Activated CD8-positive, alpha-beta memory T cell treated with anti-CD3 and anti-CD28 coated beads, Interleukin-2, amount 50 U/mL, for 4 hours (primary cell): ENCODE measurements around the gene NANS.
A peak's percentile ranks its signal among the peaks of the same experiment; 100 is the strongest.
"Not testable (repeated sequence)": the region's sequence is repeated elsewhere in the genome, so short reads cannot be mapped to it uniquely, and the experiment has no call there.

Experiments
- DNase-seq: peaks from one replicate; pipeline ENCODE4 v3.0.0-alpha.2; 2020

Gene NANS

DNA sequence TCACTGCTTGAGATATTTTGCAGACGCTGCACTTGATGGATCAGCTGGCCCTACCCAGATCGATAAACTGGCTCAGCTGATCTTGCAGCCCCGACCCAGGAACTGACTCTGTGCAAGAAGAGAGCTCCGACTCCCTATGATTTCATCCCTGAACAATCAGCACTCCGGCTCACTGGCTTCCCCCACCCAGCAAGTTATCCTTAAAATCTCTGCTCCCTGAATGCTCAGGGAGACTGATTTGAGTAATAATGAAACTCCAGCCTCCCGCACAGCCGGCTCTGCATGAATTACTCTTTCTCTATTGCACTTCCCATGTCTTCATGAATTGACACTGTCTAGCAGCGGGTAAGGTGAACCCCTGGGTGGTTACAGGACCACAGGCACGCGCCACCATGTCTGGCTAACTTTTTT lies 16.9 kb upstream of the NANS start:
- no peak for DNase-seq

DNA sequence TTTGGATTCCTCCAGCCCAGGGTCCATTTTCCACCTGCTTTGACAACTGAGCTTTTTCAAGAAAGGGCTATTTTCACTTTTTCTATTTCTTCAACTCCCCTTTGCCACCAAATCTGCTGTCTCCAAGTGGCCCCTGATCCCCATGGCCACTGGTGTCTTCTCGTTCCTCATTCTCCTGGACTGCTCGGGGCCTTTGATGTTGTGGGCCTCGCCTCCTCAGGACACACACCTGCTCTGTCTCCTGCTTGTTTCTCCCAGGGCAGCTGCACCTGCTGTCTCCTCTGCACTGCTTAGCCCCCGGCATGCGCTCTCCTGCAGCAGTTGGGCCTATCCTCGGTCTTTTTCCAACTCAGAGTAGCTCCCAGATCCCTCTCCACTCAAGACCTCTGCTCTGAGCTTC lies 16.3 kb upstream of the NANS start:
- no peak for DNase-seq

DNA sequence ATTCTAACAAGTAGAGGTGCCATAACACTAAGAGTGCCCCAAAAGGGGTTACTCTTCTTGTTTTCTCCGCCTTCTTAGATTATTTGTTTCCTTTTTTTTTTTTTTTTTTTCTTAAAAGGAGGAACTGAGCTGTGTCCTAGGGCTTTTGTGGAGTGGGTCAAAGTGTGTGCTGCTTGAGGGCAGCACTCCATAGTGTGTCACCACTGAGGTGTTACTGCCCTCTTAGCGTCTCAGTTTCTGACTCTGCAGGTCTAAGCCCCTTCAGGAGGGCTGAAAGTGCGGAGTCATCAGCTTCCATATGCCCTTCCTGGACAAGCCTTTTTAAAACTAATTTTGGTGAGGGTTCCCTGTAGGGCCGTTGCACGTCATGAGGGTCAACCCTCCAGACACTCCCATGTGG lies 12.6 kb upstream of the NANS start:
- no peak for DNase-seq

DNA sequence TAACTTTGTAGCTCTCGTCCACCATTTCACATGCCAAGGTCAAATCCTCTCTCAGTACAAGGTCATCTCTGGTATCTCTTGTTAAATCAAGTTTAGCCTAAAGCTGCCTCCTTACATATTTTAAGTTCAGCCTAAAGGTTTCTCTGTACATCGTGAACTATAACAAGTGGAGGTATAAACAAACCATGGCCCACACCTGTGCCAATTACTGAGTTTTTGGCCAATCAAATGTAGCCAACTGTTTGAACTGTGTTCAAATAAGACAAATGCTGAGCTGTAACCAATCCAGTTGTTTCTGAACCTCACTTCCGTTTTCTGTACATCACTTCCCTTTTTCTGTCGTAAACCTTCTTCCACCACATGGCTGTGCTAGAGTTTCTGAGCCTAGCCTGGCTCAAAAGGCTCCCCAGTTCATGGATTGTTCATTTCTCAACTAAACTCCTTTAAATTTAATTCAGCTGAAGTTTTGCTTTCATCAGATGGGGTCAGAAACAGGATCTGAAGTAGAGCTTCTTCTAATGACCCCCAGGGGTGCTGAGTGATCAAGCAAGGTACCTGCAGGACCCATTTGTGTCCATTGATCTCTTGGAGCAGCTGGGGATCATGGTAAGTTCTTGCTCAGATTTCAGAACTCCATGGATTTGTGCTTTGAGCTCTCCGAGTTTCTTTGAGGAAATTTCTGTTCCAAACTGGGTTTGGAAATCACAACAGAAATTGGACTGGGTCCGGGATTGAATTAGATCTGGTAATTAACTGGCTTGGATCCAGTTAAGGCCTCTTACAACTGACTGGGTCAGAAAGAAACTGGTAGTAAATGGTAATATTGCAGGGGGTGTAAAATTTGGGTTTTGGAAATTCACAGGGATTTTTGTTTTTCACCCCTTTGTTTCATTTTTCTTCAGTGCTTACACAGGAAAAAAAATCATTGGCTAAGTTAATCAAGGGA lies 11.0 kb upstream of the NANS start:
- DNase-seq, result no peak

DNA sequence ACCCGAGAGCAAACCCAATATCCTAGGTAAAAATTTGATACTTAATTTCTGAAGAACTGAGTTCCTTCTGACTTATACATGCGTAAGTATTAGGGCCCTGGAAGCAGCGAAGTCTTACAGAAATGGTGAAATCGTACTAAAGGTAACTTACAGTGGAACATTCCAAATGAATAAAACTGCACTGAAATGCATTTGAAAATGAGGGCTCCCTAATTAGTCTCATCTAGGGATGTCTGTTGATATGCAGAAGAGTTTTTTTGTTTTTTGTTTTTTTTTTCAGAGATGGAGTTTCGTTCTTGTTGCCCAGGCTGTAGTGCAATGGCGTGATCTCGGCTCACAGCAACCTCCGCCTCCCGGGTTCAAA lies 10.4 kb upstream of the NANS start:
- DNase-seq, result no peak

DNA sequence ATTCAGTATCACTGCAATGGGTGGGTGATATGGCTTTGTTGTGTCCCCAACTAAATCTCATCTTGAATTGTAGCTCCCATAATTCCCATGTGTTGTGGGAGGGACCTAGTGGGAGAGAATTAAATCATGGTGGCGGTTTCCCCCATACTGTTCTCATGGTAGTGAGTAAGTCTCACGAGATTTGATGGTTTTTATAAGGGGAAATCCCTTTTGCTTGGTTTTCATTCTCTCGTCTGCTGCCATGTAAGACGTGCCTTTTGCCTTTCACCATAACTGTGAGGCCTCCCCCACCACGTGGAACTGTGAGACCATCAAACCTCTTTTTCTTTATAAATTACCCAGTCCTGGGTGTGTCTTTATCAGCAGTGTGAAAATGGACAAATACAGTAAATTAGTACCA lies 9.5 kb upstream of the NANS start:
- no peak for DNase-seq

DNA sequence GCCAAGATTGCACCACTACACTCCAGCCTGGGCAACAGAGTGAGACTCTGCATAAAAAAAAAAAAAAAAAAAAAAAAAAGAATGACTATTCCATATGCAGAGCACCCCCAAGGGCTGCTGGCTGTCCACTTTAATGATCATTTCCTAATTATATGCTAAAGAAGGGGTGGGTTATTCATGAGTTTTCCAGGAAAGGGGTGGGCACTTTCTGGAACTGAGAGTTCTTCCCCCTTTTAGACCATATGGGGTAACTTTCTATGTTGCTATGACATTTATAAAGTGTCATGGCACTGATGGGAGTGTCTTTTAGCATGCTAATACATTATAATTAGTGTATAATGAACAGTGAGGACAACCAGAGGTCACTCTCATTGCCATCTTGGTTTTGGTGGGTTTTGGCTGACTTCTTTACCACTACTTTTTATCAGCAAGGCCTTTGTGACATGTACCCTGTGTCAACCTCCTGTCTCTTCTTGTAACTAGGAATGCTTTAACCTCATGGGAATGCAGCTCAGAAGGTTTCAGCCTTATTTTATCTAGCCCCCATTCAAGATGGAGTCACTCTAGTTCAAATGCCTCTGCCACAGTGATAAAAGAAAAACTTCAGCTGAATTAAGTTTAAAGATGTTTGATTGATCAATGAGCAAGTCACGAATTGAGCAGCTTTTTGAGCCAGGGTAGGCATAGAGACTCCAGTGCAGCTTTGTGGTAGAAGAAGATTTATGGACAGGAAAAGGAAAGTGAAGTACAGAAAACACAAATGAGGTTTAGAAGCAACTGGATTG lies 7.1 kb upstream of the NANS start:
- no peak for DNase-seq

DNA sequence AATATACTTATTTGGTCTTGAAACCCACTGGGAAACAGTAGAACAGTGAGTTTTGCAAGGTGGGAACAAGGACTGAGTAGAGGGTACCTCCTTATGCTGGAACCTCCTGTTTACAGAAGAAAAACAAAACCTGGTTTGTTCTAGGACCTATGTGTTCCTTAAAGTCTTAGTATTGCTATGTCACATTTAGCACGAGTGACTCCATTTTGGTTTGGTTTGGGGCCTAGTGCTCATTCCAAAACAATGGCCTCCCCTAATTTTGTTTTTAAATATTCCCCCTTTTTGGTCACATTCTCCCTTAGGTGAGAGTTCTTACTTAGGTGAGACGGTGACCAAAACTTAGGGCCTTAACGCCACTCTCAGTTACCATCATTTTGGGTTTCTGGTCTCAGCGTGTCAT lies 6.2 kb upstream of the NANS start:
- no peak for DNase-seq

DNA sequence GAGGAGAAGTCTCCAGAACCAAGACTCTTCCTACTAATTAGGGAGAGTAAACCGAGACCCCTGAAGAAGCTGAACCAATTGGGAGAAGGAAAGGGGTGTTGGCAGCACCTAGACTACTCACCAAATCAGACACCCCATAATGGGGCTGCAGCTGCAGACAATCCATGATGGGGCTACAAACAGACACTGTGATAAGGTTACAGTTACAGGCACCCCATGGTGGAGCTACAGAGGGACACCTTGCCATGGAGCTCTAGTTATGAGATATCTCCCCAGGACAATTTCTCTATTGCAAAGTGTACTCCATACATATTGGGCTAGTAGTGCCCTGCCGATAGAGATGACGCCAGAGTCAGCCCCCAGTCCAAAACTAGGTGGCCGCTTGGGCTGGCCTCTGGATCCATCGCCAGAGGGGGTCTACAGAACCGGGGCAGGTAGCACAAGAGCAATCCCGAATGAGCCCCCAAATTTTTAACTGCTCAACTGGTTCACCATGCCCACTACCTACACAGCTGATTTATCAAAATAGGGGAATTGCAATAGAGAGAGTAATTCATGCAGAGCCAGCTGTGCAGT lies 2.1 kb upstream of the NANS start:
- no peak for DNase-seq

DNA sequence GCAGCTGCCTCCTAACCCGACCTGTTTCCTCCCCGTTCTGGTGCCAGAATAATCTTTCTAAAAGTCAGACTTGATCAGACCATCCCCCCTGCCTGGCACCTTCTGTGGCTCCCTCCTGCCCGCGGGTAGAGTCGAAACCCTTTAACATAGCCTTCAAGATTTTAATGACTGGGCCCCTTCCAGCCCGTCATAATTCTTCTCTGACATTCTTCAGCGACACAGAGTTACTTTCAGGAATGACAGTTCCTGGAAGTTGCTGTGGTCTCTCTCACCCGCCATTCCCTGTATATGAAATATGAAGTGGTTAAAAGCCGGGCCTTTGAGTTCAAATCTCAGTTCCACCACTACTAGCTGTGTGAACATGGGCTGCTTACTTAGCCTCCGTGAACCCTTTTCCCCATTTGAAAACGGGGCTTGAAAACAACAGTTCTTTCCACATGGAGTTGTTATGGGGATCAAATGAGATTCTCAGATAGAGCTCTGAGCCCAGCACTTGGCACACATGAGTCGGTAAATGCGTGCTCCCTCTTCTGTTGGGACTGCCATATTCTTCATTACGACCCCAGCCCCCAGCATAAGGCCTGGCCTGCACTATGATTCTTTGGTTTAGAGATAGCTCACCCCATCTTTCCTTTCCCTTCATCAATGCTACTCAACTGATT lies 737 bp downstream of the NANS start:
- DNase-seq, result no peak

DNA sequence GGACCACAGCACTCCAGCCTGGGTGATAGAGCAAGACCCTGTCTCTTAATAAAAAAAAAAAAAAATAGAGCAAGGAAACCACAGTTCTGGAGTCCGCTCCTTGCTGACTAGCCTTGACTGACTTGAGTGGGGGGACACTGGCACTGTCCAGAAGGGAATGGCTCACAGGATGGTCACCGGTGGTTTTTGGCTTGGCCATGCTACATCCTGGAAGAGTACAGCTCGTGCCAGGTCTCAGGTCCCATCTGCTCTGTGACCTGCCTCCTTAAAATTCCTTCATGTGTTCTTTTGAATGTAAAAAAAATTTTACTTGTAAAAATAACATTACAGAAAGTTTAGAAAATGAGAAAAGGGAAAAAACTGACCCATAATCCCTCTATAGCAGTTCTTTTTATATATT lies 5.6 kb downstream of the NANS start:
- DNase-seq, result no peak

DNA sequence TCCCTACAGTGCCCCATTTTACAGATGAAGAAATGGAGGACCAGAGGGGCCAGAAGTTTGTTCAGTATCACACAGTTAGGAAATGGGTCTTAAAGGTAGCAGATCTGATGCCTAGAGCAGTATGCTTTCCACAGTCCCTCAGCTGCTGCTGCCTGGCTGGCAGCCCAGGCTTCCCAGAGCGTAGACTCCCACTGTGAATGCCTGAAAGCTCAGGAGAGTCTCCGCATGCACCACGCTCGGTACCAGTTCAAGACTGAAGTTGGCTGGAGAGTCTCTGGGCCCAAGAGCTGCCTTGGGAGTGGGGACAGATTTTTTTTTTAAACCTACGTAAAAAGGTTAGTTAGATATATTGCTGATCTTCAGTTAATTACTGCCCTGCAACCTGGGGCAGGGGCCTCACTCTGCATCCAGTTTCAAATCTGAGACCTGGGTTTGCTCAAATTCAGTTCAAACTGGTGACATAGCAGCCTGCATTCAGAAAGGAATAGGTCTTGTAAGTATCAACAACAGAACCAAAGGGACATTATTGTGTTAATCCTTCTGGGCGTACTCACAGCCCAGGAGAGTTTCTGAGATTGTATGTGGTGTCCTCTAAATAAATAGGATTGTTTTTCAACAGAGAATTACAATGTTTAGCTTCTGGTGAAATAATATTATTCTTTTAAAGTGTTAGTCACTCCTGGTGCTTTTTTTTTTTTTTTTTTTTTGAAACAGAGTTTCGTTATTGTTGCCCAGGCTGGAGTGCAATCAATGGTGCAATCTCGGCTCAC lies 8.3 kb downstream of the NANS start:
- DNase-seq, result no peak

DNA sequence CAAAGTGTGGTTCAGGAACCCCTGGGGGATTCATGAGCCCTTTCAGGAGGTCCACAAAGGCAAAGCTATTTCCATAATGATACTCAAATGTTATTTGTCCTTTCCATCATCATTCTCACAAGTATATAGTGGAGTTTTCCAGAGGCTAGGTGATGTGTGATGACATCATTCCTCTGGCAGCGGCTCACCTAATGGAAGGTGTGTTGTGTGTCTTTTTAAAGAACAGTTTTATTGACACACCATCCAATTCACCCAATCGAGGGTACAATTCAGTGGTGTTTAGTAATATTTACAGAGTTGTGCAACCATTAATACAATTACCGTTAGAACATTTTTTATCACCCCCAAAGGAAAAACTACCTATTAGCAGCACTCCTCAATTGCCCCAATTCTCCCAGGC lies 9.7 kb downstream of the NANS start:
- no peak for DNase-seq

DNA sequence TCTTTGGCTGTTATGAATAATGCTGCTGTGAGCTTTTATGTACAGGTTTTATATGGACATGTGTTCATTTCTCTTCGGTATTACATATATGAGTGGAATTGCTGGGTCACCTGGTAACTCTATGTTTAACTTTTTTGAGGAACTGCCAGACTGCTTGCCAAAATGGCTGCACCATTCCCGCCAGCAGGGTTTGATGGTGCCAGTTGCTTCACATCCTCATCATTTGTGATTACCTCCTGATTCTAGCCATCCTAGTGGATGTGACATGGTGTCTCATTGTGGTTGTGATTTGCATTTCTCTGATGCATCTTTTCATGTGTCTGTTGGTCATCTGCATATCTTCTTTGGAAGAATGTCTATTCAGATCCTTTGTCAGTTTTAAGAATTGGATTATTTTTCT lies 10.7 kb downstream of the NANS start:
- no peak for DNase-seq

DNA sequence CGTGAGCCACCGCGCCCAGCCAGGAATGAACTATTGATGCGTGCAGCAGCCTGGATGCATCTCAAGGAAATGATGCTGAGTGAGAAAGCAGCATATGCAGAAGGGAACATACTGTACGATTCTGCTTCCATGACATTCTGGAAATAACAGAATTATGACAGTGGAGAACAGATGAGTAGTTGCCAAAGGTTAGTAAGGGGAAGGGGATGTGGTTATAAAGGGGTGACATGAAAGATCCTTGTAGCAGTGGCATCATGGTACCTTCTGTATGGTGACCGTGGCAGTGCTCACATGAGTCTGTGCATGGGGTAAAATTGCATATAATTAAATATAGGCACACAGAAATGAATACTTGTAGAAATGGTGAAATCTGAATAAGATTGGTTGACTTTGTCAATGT lies 13.0 kb downstream of the NANS start:
- no peak for DNase-seq

DNA sequence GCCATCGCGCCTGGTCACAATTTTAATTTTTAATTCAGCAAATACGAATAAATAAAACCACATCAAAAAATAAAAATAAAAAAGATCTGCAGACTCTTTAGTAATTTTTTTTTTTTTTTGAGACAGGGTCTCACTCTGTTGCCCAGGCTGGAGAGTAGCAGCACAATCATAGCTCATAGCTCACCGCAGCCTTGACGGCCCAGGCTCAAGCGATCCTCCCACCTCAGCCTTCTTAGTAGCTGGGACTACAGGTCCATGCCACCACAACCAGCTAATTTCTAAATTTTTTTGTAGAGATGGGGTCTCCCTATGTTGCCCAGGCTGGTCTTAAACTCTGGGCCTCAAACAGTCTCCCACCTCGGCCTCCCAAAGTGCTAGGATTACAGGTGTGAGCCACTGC lies 14.2 kb downstream of the NANS start:
- DNase-seq, result no peak

DNA sequence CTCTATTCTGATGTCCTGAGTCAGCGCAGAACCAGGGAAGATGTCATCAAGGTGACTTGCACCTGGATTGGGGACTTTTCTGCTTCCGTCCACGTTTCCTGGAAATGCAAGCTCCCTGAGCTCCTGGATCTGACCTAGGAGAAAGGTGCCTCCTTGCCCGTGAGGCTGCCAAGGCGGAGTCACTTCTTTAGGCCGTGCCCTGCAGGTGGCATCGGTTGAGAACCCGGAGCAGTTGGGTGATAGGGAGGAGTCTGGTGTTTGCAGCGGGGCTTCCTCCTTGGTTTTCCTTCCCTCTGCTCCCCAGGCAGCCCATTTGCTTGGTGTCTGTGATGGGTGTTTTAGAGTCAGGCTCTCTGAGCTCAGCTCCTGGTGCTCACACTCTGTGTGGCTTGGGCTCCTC lies 15.2 kb downstream of the NANS start:
- DNase-seq, result no peak

DNA sequence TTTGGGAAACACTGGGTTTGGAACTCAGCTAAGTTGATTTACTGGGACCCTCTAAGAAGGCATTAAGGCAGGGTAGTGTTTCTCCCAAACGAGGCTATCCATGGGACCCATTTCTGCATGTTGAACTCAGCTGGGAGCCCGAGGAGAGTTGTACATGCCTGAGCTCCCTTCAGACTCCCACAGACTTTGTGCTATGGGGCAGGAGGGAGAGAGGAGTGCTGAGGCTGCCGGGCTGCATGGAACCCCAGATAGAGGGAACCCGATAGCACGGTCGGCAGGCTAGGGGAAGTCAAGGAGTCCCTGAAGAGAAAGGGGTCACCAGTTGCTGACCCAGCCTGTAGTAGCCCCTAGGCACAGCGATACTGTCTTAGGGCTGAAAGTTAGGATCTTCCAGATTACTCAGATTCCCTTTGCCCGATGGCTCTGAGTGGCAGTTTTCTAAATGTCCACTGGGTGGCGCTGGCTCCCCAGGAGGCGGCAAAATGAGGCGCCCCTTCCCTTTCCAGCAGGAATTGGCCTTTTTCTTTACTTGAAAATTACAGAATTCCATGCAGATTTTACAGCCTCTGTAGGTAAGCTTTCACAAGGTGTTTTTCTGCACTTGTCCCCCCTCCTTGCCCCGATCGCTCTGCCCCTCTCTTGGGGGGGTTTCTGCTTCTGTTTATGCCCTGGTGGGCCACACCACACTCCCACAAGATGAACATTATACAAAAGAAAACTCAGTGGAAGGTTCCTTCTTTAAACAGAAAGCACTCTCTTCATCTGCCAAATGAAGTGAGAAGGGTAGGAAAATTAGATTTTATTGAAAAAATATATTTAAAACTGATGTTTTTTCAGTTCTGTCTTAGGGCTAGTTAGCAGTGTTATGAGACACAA lies 17.8 kb downstream of the NANS start:
- DNase-seq, result peak; percentile 64

DNA sequence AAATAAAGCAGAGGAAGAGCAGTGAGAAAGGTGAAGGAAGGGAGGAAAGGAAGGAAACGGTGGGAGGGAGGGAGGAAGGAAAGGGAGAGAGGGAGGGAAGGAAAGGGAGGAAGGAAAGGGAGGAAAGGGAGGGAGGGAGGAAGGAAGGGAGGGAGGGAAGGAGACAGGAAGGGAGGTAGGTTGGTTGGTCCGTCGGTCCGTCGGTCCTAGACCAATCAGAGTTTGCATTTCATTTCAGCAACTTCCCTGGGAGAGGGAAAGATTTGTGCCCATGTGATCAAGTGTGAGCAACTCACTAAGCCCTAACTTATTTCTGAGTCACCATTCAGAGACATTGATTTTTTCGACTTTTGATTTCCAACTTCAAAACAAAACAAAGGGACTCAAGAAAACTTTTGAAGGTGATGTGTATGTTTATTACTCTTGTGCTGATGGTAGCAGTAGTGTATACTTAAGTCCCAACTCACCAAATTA lies 18.8 kb downstream of the NANS start:
- no peak for DNase-seq

DNA sequence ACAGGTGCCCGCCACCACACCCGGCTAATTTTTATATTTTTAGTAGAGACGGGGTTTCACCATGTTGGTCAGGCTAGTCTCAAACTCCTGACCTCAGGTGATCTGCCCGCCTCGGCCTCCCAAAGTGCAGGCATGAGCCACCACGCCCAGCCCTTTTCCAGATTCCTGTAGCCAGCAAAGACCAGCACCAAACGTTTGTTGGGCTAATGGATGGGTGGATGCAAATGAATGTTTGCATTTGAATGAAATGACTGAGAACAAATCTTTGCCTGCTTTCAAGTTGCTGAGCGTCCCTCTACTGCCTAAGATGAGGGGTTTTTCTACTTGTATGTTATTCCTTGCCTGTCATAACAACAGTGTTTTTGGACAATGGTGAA lies 20.0 kb downstream of the NANS start:
- not testable (repeated sequence) for DNase-seq

DNA sequence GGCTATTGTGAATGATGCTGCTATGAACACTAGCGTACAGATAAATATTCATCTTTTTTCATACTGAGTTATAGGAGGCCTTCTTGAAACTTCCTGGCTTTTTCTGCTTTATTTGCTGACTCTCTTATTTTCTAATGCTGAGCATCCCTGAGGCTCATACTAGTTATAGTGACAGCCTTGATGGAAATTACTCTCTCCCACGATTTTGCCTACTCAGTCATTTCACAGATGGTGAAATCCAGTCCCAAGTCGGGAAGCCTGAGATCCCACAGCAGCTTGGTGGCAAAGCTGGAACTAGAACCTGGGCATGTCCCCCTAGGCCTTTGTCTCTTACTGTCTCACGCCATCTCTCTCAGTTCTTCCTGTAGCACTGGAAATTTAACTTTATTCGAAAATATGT lies 22.4 kb downstream of the NANS start:
- DNase-seq, result no peak

DNA sequence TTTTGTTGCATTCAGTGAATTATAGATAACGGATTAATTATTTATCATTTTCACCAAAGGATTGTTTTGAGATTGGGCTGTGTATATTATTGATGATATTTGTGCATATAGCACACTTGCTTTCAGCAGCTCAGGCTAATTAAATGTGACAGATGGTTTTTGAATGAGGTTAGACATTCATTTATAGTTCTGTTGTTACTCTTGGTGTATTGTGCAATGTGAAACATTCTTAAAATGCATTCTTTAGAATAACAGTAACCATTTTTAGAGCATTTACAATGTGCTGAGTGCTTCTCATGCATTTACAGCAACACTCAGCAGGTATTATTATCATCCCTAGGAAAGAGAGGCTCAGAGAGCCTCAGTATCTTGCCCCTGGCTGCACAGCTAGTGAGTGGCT lies 23.8 kb downstream of the NANS start:
- DNase-seq, result no peak
